SH-SY5Y (cell line): ENCODE data around the gene ITCH.

Experiments used
- GATA2 ChIP-seq: IDR thresholded peaks from 2 replicates; pipeline ENCODE4 v1.6.1; 2011; ENCODE audit warnings: mild to moderate bottlenecking, low read depth, low read length
- GATA3 ChIP-seq: IDR thresholded peaks from 2 replicates; pipeline ENCODE4 v1.6.1; 2011; ENCODE audit warnings: low read depth, mild to moderate bottlenecking, low read length, moderate library complexity

DNA sequence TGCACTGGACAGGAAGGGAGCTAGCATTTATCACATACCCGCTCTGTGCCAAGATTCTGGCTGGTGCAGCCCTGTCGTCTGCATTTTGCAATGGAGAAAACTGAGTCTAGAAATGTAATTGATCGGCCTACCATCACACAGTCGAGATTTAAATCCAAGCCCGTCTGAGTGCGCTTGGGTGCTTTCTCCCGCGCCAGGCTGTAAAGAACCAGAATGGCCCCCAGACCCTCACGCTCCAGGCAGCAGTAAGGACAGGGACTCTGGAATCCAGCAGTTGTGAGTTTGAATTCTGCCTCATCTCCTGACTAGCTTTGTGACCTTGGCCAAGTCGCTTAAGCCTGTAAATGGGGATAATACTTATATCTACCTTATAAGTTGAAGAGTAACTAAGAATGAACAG lies 163.9 kb downstream of the ITCH start:
- no peak for TF ChIP-seq GATA2
- TF ChIP-seq GATA3 = no peak
